Adrenal gland (tissue), 5 donors: ENCODE results near the gene SYCN.

Source experiments
- CTCF ChIP-seq, 6 experiments: fragments of 450-650 bp in 4 of 6; fragments of 200-600 bp in 2 of 6; sonication (generic) in 1 of 6; IDR thresholded peaks; 1 replicate in 5 of 6; 2 replicates in 1 of 6; pipeline versions ENCODE4 v1.5.1 to v1.8.0; 2016 to 2021; ENCODE audit warnings: antibody characterized with exemption in 6 of 6, mild to moderate bottlenecking in 2 of 6, moderate library complexity in 1 of 6
- POLR2A ChIP-seq, 2 donors: fragments of 450-650 bp; IDR thresholded peaks; one replicate each; pipeline ENCODE4 v1.6.1; 2017; ENCODE audit warnings: antibody characterized with exemption in 2 of 2, mild to moderate bottlenecking in 2 of 2, moderate library complexity in 1 of 2
- donor health status: DM: no; HTN: no; CAD: no.

- TF ChIP-seq CTCF (IDR thresholded peaks at IDR 0.05): no peak
- TF ChIP-seq POLR2A (IDR thresholded peaks at IDR 0.05): no peak
These were observed 33.4 kb upstream of the SYCN start for GRCh38 chr19:39237200-39238184.
